Stimulated activated naive CD8-positive, alpha-beta T cell treated with anti-CD3 and anti-CD28 coated beads, Interleukin-15, Interleukin-2, amounts not matched to agents 100 ng/mL and 50 ng/mL, for 24 hours (primary cell): ENCODE results near the gene SLC25A4.
"Not testable (repeated sequence)": the region's sequence is repeated elsewhere in the genome, so short reads cannot be mapped to it uniquely, and the experiment has no call there.

Experiments
- H3K27ac Mint-ChIP-seq: one replicate; pipeline ENCODE4 v1.8.0; 2021; ENCODE audit warnings: mild to moderate bottlenecking, mixed read lengths
- H3K27me3 Mint-ChIP-seq: one replicate; pipeline ENCODE4 v1.8.0; 2021; ENCODE audit warnings: mixed read lengths
- H3K36me3 Mint-ChIP-seq: one replicate; pipeline ENCODE4 v1.8.0; 2021; ENCODE audit warnings: low read depth, mixed read lengths
- H3K4me1 Mint-ChIP-seq: one replicate; pipeline ENCODE4 v1.8.0; 2021; ENCODE audit warnings: low read depth, mixed read lengths
- H3K4me3 Mint-ChIP-seq: one replicate; pipeline ENCODE4 v1.8.0; 2021; ENCODE audit warnings: mild to moderate bottlenecking, mixed read lengths
- H3K9me3 Mint-ChIP-seq: one replicate; pipeline ENCODE4 v1.8.0; 2021; ENCODE audit warnings: mixed read lengths

Gene SLC25A4

DNA sequence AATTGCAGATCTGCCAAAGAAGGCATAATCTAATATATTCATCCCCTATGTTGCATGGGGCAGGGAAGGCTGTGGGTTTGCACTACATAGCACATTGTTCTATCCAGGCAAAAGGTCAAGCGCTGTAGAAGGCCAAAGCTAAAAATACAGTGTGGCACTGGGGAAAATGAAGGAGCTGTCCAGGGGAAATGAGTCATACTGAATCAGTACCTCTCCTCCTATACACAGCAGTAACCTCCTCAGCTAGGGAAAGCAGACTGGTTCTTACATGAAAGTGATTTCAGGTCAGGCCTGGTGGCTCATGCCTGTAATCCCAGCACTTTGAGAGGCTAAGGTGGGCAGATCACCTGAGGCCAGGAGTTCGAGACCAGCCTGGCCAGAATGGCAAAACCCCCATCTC lies 31.0 kb upstream of the SLC25A4 start:
- H3K4me3 Mint-ChIP-seq = no peak overlapping the region
- no peaks in the 10 kb centered on the region for H3K9me3 Mint-ChIP-seq
- peaks cover 31% of the 10 kb centered on the region for H3K27me3 Mint-ChIP-seq
- no peak overlapping the region for H3K27ac Mint-ChIP-seq
- H3K4me1 Mint-ChIP-seq = no peaks in the 10 kb centered on the region
- H3K36me3 Mint-ChIP-seq = no peaks in the 10 kb centered on the region

DNA sequence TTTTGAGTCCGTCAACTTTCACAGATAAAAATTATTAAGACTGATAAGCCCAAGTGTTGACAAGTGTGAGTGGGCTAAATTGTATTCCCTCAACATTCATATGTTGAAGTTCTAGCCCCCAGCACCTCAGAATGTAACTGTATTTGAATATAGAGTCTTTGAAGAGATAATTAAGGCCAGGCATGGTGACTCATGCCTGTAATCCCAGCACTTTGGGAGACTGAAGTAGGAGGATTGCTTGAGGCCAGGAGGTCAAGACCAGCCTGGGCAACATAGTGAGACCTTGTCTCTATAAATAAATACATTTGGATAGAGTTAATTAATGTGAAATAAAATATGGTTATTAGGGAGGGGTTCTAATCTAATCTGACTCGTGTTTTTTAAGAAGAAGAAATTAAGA lies 29.7 kb upstream of the SLC25A4 start:
- Mint-ChIP-seq H3K36me3 (no peaks in the 10 kb centered on the region), H3K27me3 (peaks cover 33% of the 10 kb centered on the region), H3K9me3 (no peaks in the 10 kb centered on the region), H3K4me3 (no peak overlapping the region), H3K27ac (no peak overlapping the region), H3K4me1 (no peaks in the 10 kb centered on the region)

DNA sequence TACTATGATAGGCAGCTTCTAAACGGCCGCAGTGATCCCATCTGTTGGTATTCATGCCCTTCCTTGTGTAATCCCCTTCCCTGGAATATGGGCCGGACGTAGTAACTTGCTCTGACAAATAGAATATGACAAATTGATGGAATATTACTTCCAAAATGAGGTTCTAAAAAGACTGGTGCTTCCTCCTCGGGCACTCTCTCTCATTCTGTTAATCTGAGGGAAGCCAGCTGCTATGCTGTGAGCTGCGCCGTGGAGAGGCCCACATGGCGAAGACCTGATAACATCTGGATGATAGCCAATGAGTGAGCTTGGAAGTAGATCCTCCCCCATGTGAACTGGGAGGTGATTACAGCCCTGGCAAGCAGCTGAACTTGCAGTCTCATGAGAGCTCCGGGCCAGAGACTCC lies 27.2 kb upstream of the SLC25A4 start:
- H3K4me1 Mint-ChIP-seq = no peaks in the 10 kb centered on the region
- no peak overlapping the region for H3K27ac Mint-ChIP-seq
- peaks cover 27% of the 10 kb centered on the region for H3K27me3 Mint-ChIP-seq
- H3K9me3 Mint-ChIP-seq = no peaks in the 10 kb centered on the region
- H3K4me3 Mint-ChIP-seq = no peak overlapping the region
- H3K36me3 Mint-ChIP-seq = no peaks in the 10 kb centered on the region

DNA sequence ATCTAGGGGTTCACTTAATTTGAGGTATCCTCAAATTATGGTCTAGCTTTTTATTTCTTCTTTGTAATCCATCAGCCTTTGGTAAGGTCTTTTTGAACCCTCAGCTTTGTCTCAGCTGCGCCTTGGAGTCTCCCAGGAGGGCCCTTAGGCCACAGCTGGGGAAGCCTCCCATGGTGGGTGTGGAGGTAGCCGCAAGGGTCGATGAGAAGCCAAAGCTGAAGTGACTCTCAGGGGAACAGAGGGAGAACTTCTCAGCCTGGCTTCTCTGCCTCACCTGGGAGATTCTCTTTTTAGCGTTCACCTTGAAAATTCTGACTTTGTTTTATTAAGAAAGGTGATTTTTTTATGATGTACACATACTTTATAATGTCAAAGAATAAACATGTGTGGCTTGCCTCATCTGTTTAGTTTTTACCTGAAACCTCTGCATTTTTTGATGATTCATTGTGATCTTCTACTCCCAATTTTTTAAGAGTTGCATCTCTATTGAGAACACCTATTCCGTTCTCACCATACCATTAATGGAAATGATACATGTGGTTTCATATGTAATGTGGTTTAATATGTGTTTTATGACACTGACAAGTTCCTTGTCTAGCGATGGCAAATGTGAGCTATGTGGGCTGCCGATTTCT lies 25.6 kb upstream of the SLC25A4 start:
- H3K4me3 Mint-ChIP-seq = no peak overlapping the region
- H3K27me3 Mint-ChIP-seq = peaks cover 29% of the 10 kb centered on the region
- H3K27ac Mint-ChIP-seq = no peak overlapping the region
- H3K36me3 Mint-ChIP-seq = no peaks in the 10 kb centered on the region
- no peaks in the 10 kb centered on the region for H3K9me3 Mint-ChIP-seq
- H3K4me1 Mint-ChIP-seq = no peaks in the 10 kb centered on the region

DNA sequence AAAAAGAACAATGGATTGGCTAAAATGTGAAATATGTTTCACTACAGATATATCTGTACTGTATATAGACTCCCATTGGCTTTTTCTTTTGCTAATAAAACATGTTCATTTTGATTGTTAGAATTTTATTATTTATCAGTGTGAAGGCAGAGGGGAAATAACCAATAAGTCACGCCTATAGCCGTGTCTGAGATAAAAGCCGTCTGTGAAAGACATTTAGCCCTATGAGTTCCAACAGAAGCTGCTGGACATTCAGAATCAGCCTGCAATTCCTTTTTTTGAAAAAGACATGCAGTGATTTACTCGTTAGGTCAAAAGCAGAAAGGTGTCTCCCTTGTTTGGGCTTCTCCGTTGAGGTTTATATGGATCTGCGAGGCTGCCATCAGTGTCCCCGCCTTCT lies 24.2 kb upstream of the SLC25A4 start:
- no peak overlapping the region for H3K4me3 Mint-ChIP-seq
- no peaks in the 10 kb centered on the region for H3K4me1 Mint-ChIP-seq
- H3K9me3 Mint-ChIP-seq = no peaks in the 10 kb centered on the region
- no peak overlapping the region for H3K27ac Mint-ChIP-seq
- H3K27me3 Mint-ChIP-seq = peaks cover 36% of the 10 kb centered on the region
- H3K36me3 Mint-ChIP-seq = no peaks in the 10 kb centered on the region

DNA sequence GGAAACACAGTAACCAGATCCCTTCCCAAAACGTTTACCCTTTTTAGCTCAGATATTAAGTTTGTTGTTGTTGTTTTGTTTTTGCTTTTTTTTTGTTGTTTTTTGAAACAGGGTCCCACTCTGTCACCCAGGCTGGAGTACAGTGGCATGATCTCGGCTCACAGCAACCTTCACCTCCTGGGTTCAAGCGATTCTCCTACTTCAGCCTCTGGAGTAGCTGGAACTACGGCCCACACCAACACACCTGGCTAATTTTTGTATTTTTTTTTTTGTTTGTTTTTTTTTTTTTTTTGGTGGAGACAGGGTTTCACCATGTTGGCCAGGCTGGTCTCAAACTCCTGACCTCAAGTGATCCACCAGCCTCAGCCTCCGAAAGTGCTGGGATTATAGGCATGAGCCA lies 23.6 kb upstream of the SLC25A4 start:
- H3K36me3 Mint-ChIP-seq = not testable (repeated sequence)

DNA sequence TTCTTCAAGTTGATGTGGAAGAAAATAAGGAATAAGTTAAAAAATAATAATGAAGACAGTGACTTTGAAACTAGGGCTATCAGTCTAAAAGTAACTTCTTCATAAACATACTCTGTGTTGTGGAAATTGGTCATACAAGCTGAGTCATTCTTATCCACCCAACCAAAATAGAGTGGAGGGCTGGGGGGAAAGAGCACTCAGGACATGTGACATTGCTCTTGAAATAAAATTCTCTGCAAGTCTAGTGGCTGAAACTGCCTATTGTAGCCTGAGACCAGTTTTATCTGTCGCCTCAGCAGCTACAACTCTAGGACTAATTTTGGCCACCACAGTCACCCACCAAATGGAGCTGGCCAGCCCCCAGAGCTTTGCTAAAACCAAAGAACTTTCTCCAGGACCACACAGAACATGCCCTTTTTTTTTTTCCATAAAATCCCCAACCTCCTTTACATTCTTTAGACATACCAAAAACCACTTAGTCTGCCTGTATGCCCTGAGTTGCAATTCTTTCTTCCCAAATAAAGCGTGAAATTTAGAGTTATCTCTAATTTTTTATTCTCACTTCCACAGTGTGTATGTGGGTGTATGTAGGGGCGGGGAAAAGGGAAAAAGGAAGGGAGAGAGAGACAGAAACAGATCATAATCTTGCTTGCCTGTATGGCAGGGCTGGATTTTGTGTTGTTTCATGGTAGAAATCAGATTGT lies 23.0 kb upstream of the SLC25A4 start:
- Mint-ChIP-seq H3K27me3 (peaks cover 28% of the 10 kb centered on the region), H3K4me3 (no peak overlapping the region), H3K9me3 (no peaks in the 10 kb centered on the region), H3K4me1 (no peaks in the 10 kb centered on the region), H3K27ac (no peak overlapping the region), H3K36me3 (no peaks in the 10 kb centered on the region)

More for the DNA sequence above, 23.6 kb upstream of the SLC25A4 start:
- not testable (repeated sequence) for H3K9me3 Mint-ChIP-seq, H3K27ac Mint-ChIP-seq, H3K4me1 Mint-ChIP-seq, H3K4me3 Mint-ChIP-seq
- H3K27me3 Mint-ChIP-seq = peaks cover 30% of the 10 kb centered on the region

DNA sequence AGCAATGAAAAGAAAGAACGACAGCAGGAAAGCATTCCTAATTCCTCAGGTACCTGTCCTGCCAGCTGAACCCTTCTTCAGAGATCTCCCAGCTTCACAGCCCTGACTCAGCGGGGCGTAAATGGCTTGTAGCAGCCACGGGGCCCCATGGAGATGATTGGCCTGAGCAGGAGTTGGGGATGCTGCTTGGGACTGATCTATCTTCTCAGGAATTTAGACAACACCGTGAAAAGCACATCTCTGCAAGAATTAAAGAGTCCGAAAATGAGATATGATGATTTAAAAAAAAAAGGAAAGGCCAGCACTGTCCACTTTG lies 22.5 kb upstream of the SLC25A4 start:
- Mint-ChIP-seq H3K27me3 (peaks cover 30% of the 10 kb centered on the region), H3K27ac (no peak overlapping the region), H3K4me3 (no peak overlapping the region), H3K4me1 (no peaks in the 10 kb centered on the region), H3K36me3 (no peaks in the 10 kb centered on the region), H3K9me3 (no peaks in the 10 kb centered on the region)

DNA sequence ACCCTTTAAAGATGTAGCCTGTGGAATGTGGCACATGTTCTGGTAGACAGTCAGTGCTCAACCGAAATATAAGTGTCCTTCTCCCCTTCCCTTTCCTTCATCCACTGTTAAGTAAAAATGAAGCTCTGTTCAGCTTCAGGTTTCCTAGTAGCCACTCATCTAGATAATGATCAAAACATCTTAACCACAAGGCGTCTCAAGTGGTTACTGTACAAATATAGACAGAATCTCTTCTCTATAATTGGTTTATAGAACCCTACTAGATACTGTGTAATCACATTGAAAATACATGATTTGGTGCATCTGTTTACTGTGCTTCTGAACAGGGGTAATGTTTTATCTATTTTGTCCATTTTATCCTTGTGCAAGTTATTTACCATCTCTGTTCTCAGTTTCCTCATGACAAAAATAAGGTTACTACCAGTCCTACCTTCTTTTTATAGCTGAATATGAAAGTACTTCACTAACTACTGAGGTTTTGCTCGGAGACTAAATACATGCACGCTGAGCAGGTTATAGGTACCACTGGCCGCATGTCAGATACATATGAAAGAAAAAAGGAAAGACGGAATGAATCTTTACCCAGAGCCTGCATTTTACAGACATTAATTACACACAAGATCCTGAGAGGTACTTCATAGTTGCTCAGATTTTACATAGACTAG lies 20.3 kb upstream of the SLC25A4 start:
- no peaks in the 10 kb centered on the region for H3K36me3 Mint-ChIP-seq
- H3K9me3 Mint-ChIP-seq = no peaks in the 10 kb centered on the region
- no peak overlapping the region for H3K27ac Mint-ChIP-seq
- H3K4me3 Mint-ChIP-seq = no peak overlapping the region
- peaks cover 3% of the 10 kb centered on the region for H3K4me1 Mint-ChIP-seq
- peaks cover 31% of the 10 kb centered on the region for H3K27me3 Mint-ChIP-seq

DNA sequence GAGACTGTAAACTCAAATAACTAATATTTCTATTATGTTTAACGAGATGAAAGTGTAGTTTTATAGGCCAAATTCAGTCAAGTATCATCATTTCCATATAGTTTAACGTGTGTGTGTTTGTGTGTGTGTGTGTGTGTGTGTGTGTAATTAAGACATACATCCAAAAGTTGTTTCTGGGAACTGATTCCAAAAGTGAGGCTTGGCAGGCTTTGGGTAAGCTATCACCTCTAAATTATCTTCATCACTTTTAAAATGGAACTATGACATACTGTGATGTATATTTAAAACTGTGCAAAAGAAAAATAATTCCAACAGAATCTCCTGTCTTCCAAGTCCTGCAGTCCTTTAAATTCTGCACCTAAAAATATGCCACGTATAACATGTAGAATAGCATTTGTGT lies 19.1 kb upstream of the SLC25A4 start:
- H3K4me1 Mint-ChIP-seq = peaks cover 7% of the 10 kb centered on the region
- peaks cover 34% of the 10 kb centered on the region for H3K27me3 Mint-ChIP-seq
- H3K9me3 Mint-ChIP-seq = no peaks in the 10 kb centered on the region
- no peak overlapping the region for H3K27ac Mint-ChIP-seq
- H3K36me3 Mint-ChIP-seq = no peaks in the 10 kb centered on the region
- H3K4me3 Mint-ChIP-seq = no peak overlapping the region

DNA sequence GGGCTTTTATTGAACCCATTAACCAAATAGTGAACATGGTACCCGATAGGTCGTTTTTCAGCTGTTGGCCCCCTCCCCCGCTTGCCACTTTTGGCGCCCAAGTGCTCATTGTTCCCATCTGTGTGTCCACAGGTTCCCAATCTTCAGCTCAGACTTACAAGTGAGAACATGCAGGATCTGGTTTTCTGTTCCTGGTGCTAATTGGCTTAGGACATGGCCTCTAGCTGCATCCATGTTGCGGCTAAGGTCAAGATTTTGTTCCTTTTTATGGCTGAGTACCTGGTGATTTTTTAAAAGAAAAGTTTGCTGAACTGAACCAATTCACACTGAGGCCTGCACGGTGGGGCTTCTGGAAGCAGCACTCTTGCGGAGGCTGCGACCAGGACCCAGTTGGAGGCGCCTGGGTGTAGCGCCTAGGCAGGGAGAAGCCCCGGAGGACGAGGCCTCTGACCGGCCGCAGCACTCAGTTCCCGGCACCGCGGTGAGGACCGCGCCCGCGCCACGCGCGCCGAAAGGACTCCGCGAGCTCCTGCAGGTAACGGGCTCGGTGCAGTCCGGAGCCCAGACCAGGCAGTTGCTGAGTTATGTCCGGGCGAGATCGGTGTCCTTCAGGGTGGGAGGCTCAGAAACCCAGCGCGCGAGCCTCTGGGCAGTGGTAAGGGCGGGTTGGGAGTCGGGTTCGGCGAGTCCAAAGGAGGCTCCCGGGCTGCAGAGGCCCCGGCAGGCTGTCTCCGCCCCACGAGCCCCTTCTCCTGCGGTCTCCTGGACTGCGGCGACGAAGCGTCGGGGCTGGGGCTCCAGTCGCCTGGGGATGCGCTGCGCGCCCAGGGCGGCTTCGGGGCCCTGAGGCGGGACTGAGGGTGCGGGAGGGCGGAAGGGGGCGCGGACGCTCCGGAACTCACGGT lies 15.8 kb upstream of the SLC25A4 start:
- peaks cover 9% of the 10 kb centered on the region for H3K4me1 Mint-ChIP-seq
- no peaks in the 10 kb centered on the region for H3K9me3 Mint-ChIP-seq
- peak overlapping the region; percentile 66 for H3K4me3 Mint-ChIP-seq
- H3K27ac Mint-ChIP-seq = no peak overlapping the region
- peaks cover 46% of the 10 kb centered on the region for H3K27me3 Mint-ChIP-seq
- H3K36me3 Mint-ChIP-seq = no peaks in the 10 kb centered on the region

DNA sequence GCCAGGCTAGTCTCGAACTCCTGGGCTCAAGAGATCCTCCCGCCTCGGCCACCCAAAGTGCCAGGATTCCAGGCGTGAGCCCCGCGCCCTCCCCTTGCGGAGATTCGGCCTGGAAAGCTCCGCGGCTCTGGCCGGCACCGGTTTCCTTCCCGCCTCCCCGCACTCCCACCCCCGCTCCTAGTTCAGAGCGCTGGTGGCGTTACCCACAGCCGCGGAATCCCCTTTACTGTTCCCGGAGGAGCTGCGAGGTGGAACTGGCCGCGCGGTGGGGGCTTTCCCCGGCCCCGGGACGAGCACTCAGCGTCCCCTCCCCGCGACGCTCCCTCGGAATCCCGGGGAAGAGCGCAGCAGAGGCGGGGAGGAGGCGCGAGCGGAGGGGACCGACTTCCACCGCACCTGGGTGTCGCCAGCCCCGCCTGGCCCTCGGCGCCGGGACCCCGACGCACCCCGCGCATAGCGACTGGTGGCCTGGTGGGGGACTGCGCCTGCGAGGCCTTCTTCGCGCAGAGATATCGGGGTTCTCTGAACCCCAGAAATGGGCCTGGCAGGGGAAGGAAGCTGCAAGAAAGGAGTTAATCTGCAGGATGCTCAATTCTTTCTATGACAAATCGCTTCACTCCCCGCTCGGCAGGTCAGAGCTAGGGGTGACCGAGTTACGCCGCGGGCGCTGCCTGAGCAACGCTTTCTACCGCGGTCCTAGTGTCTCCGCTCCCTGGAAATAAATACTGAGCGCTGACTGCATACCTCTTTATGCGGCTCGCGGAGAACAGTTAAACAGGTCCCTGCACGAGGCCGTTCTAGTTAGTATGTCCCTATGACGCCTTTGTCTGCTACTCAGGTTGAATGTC lies 14.6 kb upstream of the SLC25A4 start:
- H3K27me3 Mint-ChIP-seq = peaks cover 34% of the 10 kb centered on the region
- H3K4me1 Mint-ChIP-seq = peaks cover 9% of the 10 kb centered on the region
- no peak overlapping the region for H3K27ac Mint-ChIP-seq
- no peaks in the 10 kb centered on the region for H3K36me3 Mint-ChIP-seq
- H3K9me3 Mint-ChIP-seq = no peaks in the 10 kb centered on the region
- peak overlapping the region; percentile 66 for H3K4me3 Mint-ChIP-seq

DNA sequence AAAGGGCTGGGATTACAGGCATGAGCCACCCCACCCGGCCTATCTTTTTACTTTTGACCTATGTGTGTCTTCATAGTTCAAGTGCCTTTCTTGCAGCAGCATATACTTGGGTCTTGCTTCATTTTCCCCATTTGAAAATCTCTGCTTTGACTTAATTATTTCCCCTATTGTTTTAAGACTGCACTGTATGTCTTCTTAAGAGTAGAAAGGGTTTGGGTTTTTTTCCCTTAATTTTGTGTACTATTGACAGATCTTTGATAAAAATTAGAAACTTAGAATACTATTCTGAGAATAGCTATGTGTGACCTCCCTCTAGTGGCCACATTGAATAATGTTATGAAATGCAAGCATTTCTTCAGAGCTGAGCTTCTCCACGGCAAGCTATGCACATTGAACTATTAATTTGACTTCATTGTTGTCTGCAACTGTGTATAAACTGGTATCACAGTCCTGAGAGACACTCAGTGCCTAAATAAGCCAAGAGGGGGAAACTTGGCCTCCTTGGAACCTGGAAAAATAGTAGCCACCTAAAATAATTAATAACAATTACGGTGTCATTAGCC lies 8.7 kb upstream of the SLC25A4 start:
- Mint-ChIP-seq H3K4me3 (no peak overlapping the region), H3K27ac (no peak overlapping the region), H3K4me1 (no peaks in the 10 kb centered on the region), H3K36me3 (no peaks in the 10 kb centered on the region), H3K9me3 (no peaks in the 10 kb centered on the region), H3K27me3 (peaks cover 29% of the 10 kb centered on the region)
